BJ (cell line): Measurements from ENCODE around the gene KIF13A. TPM values are rescaled to one million over a fixed set of nuclear protein-coding genes. Genes with fewer than 3 reads are reported as not detected.
"Not testable (repeated sequence)": the region's sequence is repeated elsewhere in the genome, so short reads cannot be mapped to it uniquely, and the experiment has no call there.

Experiments
- CTCF ChIA-PET: fragments of 350-600 bp; formaldehyde crosslinking; extraction: SDS; loops from one replicate; lab custom pipeline; 2021; ENCODE audit warnings: antibody characterized with exemption, inconsistent platforms; lab: Yijun Ruan, JAX
- POLR2A ChIA-PET: fragments of 300-600 bp; sonication (Branson Sonifier 250); formaldehyde crosslinking; extraction: SDS; loops from one replicate; lab custom pipeline; 2021; ENCODE audit warnings: antibody characterized with exemption; lab: Charles Lee
- DNase-seq: peaks from one replicate; pipeline ENCODE4 v3.0.0-alpha.2; 2011; ENCODE audit warnings: low read depth
- H3K27me3 ChIP-seq: 2 replicates; pipeline ENCODE4 v1.6.0; 2011; ENCODE audit warnings: low read length; ENCODE audit not compliant: control insufficient read depth, insufficient read depth
- H3K36me3 ChIP-seq: 2 replicates; pipeline ENCODE4 v1.5.1; 2011; ENCODE audit warnings: low read length; ENCODE audit not compliant: control insufficient read depth, insufficient read depth
- H3K4me3 ChIP-seq: 2 replicates; pipeline ENCODE4 v1.5.1; 2011; ENCODE audit warnings: low read depth, mild to moderate bottlenecking, control low read depth, low read length
- polyA plus RNA-seq: library from polyadenylated mRNA; depleted of rRNA; stranded (reverse); fragments of >200 nt; gene quantifications from 2 replicates; pipeline ENCODE4 v1.2.3, GENCODE V29; 2011
- TF ChIP-seq, protein P1 (sequence below): IDR thresholded peaks from 2 replicates; pipeline ENCODE4 v1.5.1; 2011; ENCODE audit warnings: low read depth, mild to moderate bottlenecking, control low read depth, inconsistent platforms, low read length, moderate library complexity; ENCODE audit not compliant: insufficient read depth

The KIF13A gene
- polyA plus RNA-seq, 1 experiment, result 41.4 TPM

DNA sequence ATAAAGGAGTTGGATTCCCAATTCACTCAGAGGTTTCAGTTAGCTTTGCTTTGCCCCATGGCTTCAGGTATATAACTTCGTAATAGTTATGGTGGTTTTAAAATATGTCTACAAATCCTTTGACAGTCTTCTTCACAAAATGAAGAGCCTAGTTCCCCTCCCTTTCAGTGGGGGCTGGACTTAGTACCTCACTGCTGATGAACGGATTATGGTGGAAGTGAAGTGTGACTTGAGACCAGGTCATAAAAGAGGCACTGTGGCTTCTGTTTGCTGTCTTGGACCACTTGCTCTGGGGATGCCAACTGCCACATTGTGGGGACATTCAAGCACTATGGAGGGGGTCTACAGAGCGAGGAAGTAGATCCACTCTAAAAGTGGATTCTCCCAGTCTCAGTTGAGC is 233.2 kb downstream of the KIF13A start:
- Histone ChIP-seq H3K27me3 (no peaks in the 10 kb centered on the region), H3K4me3 (no peak overlapping the region), H3K36me3 (no peaks in the 10 kb centered on the region)
- TF ChIP-seq, protein P1, sequence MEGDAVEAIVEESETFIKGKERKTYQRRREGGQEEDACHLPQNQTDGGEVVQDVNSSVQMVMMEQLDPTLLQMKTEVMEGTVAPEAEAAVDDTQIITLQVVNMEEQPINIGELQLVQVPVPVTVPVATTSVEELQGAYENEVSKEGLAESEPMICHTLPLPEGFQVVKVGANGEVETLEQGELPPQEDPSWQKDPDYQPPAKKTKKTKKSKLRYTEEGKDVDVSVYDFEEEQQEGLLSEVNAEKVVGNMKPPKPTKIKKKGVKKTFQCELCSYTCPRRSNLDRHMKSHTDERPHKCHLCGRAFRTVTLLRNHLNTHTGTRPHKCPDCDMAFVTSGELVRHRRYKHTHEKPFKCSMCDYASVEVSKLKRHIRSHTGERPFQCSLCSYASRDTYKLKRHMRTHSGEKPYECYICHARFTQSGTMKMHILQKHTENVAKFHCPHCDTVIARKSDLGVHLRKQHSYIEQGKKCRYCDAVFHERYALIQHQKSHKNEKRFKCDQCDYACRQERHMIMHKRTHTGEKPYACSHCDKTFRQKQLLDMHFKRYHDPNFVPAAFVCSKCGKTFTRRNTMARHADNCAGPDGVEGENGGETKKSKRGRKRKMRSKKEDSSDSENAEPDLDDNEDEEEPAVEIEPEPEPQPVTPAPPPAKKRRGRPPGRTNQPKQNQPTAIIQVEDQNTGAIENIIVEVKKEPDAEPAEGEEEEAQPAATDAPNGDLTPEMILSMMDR, result no peak
- no peak for DNase-seq
- CTCF ChIA-PET, result no interaction called here
- POLR2A ChIA-PET, result no interaction called here

DNA sequence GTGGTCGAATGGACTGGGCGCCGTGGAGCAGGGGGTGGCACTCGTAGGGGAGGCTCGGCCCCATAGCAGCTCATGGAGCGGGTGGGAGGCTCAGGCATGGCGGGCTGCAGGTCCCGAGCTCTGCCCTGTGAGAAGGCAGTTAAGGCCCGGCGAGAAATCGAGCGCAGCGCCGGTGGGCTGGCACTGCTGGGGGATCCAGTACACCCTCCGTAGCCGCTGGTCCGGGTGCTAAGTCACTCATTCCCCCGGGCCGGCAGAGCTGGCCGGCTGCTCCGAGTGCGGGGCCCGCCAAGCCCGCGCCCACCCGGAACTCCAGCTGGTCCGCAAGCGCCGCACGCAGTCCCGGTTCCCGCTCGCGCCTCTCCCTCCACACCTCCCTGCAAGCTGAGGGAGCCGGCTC is 242.1 kb downstream of the KIF13A start:
- POLR2A ChIA-PET, H3K36me3 ChIP-seq, H3K27me3 ChIP-seq, CTCF ChIA-PET, DNase-seq, H3K4me3 ChIP-seq: not testable (repeated sequence)

DNA sequence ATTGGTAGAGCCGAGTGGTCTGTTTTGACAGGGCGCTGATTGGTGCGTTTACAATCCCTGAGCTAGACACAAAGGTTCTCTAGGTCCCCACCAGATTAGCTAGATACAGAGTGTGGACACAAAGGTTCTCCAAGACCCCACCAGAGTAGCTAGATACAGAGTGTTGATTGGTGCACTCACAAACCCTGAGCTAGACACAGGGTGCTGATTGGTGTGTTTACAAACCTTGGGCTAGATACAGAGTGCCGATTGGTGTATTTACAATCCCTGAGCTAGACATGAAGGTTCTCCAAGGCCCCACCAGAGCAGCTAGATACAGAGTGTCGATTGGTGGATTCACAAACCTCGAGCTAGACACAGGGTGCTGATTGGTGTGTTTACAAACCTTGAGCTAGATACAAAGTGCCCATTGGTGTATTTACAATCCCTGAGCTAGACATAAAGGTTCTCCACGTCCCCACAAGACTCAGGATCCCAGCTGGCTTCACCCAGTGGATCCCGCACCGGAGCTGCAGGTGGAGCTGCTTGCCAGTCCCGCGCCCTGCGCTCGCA is 242.6 kb downstream of the KIF13A start:
- H3K4me3 ChIP-seq, H3K27me3 ChIP-seq, DNase-seq, H3K36me3 ChIP-seq, POLR2A ChIA-PET: not testable (repeated sequence)
- CTCF ChIA-PET, result interaction anchor here (0.6 kb wide), 1 partner anchor 190 kb away, joined by 3 read pairs; no protein-coding TSS in a partner anchor

DNA sequence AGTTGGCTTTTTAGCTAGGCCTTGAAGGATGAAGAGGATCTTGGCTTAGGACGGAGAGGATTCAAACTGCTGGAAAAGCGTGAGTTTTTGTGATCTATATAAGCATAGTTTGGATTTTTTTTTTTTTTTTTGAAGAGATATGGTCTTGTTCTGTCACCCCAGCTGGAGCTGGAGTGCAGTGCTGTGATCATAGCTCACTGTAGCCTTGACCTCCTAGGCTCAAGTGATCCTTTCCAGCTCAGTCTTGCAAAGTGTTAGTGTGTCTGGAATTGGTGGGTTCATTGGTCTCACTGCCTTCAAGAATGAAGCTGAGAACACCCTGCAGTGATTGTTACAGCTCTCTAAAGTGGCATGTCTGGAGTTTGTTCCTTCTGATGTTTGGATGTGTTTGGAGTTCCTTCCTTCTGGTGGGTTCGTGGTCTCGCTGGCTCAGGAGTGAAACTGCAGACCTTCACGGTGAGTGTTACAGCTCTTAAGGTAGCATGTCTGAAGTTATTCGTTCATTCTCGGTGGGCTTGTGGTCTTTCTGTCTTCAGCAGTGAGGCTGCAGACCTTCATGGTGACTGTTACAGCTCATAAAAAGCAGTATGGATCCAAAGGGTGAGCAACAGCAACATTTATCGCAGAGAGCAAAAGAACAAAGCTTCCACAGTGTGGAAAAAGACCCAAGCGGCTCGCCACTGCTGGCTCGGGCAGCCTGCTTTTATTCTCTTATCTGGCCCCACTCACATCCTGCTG is 243.2 kb downstream of the KIF13A start:
- Histone ChIP-seq H3K4me3 (no peak overlapping the region), H3K27me3 (no peaks in the 10 kb centered on the region), H3K36me3 (no peaks in the 10 kb centered on the region)
- DNase-seq, result no peak
- ChIA-PET POLR2A (interaction anchor here (0.6 kb wide), 1 partner anchor 586 kb away, joined by 3 read pairs; no protein-coding TSS in a partner anchor), CTCF (interaction anchor here (0.6 kb wide), 1 partner anchor 189 kb away, joined by 3 read pairs; no protein-coding TSS in a partner anchor)
- TF ChIP-seq, protein P1, result no peak

DNA sequence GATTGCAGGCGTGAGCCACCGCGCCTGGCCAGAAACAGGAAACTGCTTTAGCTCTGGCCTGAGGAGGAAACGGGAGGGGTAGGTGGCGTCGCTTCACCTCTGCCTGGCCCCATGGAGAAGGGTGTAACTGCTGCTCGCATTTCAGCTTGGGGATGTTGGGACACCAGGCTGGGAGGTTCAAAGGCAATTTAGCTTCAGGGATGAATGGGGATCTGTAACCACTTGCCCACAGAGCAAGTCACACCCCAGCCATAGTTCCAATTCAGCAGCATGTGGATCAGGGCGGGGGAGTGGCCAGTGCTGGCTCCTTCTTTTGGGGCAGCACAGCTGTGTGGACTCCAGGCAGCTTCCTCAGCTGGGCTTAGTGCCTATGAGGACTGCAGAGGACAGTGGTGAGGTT is 245.9 kb downstream of the KIF13A start:
- Histone ChIP-seq H3K36me3 (no peaks in the 10 kb centered on the region), H3K27me3 (no peaks in the 10 kb centered on the region), H3K4me3 (no peak overlapping the region)
- TF ChIP-seq, protein P1, result no peak
- POLR2A ChIA-PET, result no interaction called here
- no peak for DNase-seq
- CTCF ChIA-PET, result interaction anchor here (0.9 kb wide), 1 partner anchor 11 kb away, joined by 3 read pairs; no protein-coding TSS in a partner anchor

DNA sequence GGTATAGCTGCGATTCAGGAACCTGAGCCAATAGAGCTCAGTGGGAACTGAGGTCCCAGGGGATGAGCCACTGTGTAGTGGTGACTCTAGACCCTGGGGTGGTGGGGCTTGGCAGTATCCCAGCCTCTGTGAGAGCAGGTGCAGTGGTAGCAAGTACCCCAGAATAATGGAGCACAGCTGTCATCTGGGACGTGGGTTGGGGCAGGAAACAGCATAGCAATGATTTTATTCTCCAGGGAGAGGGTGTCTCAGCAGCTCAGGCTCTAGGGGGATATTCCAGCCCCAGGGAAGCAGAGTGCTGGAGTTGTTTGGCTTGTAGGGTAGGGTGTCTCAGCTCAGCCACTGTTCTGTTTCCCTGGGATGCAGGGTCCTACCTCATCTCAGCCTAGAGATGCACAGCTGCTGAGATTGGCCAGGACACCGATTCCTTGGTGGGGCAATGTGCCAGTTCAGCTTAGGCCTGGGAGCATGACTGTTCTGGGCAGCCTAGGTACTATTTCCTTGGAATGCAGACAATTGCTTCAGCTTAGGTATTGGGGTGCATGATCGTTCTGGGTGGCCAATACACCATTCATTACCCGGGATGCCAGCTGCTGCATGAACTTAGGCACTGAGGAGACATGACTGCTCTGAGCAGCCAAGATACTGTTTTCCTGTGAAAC is 246.7 kb downstream of the KIF13A start:
- POLR2A ChIA-PET, result no interaction called here
- CTCF ChIA-PET, result interaction anchor here (0.6 to 1.0 kb wide), 3 partner anchors 10 to 63 kb away, joined by 3 read pairs; no protein-coding TSS in a partner anchor
- TF ChIP-seq, protein P1, result no peak
- no peak overlapping the region for H3K4me3 ChIP-seq
- H3K36me3 ChIP-seq, result no peaks in the 10 kb centered on the region
- no peaks in the 10 kb centered on the region for H3K27me3 ChIP-seq
- DNase-seq, result no peak
